ENCODE results near the gene GPR18.

GPR18 gene, protein sequence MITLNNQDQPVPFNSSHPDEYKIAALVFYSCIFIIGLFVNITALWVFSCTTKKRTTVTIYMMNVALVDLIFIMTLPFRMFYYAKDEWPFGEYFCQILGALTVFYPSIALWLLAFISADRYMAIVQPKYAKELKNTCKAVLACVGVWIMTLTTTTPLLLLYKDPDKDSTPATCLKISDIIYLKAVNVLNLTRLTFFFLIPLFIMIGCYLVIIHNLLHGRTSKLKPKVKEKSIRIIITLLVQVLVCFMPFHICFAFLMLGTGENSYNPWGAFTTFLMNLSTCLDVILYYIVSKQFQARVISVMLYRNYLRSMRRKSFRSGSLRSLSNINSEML

DNA sequence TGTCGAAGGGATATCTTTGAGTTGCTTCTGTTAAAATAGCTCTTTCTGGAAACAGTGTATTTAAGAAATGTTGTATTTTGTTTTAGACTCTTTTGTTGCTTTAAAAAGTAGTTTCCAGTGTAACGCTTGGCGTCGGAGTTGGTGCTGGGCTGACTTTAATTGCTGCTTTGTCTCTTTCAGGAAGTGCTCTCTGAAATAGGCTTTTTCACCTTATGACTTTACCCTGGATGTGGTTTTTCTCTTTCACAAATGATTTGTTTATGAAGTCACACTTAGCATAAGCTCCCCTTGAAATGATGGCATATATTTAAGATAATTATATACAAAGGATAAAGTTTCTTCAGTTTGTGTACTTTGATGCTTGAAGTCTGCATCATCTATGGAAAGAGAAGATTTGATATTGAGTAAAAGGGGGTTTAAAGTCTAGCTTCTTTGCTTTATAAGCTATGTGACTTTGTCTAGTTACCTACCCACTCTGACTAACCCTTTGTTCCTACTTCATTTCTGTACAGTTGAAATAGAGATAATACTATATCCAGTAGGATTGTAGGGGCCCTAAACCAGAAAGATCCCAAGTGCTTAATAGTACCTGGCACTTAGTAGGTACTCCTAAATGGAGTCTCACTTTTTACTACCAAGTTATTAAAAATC, at the start of gene GPR18:
Gene GPR18 (minus strand): TSS at position 170 of the 651 bp plus-strand sequence. CDS start 2,507 bp downstream, outside the sequence.
- peak; percentile 56 for DNase-seq (ENCODE audit: low spot score)
- TF ChIP-seq, protein P1, sequence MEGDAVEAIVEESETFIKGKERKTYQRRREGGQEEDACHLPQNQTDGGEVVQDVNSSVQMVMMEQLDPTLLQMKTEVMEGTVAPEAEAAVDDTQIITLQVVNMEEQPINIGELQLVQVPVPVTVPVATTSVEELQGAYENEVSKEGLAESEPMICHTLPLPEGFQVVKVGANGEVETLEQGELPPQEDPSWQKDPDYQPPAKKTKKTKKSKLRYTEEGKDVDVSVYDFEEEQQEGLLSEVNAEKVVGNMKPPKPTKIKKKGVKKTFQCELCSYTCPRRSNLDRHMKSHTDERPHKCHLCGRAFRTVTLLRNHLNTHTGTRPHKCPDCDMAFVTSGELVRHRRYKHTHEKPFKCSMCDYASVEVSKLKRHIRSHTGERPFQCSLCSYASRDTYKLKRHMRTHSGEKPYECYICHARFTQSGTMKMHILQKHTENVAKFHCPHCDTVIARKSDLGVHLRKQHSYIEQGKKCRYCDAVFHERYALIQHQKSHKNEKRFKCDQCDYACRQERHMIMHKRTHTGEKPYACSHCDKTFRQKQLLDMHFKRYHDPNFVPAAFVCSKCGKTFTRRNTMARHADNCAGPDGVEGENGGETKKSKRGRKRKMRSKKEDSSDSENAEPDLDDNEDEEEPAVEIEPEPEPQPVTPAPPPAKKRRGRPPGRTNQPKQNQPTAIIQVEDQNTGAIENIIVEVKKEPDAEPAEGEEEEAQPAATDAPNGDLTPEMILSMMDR (IDR thresholded peaks at IDR 0.05; ENCODE audit: extremely low read depth, missing control alignments) = no peak

DNA sequence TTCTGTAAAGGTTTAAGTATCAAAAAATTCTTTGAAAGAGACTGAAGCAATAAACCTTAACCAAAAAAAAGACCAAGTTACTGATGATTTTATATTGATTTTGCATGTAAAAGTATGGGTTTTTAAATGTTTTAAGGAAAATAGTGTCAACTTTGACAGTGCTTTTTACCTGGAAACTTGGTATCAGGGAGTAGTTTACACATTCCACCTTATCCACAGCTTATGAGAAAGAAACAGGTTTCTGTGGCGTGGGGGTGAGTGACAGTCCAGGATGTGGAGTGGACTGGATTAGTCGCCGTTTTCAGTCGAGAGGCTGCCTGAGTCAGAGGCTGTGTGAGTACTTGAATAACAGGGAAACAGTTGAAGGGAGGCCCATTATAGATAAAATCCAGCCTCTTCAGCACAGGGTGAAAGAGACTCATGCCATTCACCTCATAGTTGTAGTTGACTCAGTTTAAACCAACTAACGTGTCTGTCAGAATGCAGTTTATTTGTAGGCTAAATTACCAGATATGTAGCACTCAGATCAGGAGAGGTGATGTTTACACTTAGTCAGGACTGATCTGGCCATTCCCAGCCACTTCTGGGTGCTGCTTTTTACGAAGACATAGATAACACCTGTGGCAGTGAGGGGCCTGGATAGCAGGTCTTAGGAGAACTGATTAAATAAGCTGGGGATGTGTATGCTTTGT, 49.6 kb upstream of the GPR18 start:
- no peak for DNase-seq (ENCODE audit: low spot score)
- TF ChIP-seq, protein P1 (IDR thresholded peaks at IDR 0.05; ENCODE audit: extremely low read depth, missing control alignments) = no peak

DNA sequence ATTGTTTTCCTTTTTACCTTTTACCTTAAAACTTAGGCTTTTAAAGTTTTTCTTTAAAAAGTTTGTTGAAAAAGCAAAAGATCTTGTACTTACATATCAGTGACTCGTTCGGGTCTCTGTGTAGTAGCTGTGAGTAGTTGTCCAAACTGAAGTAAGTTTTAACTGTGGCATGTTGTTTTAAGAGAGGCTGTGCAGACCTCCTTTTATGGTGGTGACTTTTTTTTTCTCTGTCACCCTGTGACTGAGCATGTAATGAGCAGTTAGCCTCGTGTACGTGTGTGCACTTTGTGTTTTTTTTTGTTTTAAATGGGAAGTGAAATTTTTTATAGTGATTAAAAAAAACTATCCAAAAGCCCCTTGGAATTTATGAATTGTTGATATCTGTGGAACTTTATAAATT, 49.1 kb upstream of the GPR18 start, which contains the start of gene GPR183:
Gene GPR183 (minus strand): TSS at position 153 of the 400 bp plus-strand sequence. CDS start 11,254 bp downstream, outside the sequence.
- TF ChIP-seq, protein P1 (IDR thresholded peaks at IDR 0.05; ENCODE audit: extremely low read depth, missing control alignments) = no peak
- peak; percentile 68 for DNase-seq (ENCODE audit: low spot score)

DNA sequence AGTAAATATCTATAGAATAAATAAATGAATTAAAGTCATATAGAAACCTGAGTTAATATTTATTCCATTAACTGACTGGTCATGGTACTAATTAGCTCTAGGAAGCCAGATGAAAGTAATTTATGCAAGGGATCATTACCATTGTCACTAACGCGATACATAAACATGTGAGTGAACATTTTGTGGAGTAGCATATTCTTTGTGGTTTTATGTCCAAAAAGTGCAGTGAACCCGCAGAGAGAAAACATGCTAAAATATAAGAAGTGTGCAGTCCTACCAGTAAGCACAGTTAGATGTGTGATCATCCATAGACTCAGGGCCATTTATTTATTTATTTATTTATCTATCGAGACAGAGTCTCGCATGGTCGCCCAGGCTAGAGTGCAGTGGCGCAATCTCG, 47.4 kb upstream of the GPR18 start:
- TF ChIP-seq, protein P1 (IDR thresholded peaks at IDR 0.05; ENCODE audit: extremely low read depth, missing control alignments) = no peak
- no peak for DNase-seq (ENCODE audit: low spot score)

DNA sequence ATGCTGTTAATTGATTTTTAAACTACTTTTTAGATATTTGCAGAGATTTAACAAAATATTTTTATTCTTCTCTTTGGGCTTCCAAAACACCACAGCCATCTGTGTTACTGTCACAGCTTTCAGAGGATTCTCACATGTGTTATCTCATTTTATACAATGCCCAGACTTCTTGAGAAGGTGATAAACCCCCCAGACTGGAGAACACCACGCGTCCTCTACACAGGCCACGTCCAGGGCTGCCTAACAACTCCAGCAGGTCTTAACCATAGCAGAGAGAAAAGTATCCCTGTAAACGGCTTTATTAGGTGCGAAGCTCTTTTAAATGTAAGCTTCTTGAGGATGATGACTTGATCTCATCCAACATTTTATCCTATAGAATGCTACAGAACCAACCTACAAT, 47.0 kb upstream of the GPR18 start:
- DNase-seq (ENCODE audit: low spot score) = no peak
- TF ChIP-seq, protein P1 (IDR thresholded peaks at IDR 0.05; ENCODE audit: extremely low read depth, missing control alignments) = no peak

DNA sequence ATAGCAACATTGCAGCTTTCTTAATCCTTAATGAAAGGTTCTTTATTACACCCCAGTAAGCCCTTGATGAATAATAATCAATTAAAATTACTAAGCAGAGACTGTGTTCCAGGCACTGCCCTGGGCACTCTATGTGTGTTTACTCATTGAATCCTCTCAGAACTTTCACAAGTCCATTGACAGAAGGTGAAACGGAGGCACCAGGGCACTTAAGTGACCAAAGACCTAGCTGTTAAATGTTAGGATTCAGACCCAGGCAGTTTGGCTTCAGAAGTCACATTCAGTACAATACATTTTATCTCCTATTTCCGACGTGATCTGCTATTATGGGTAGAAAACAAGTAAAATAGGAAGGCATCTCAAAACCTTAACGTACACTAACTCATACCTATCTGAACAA, 46.4 kb upstream of the GPR18 start:
- TF ChIP-seq, protein P1 (IDR thresholded peaks at IDR 0.05; ENCODE audit: extremely low read depth, missing control alignments) = no peak
- DNase-seq (ENCODE audit: low spot score) = no peak

Measured in GM20000 (cell line).